Stimulated activated CD4-positive, alpha-beta T cell treated with anti-CD3 and anti-CD28 coated beads, Interleukin-15, amount 100 ng/mL, for 24 hours (primary cell): Measurements from ENCODE around the gene FBXW11.
"Not testable (repeated sequence)": the region's sequence is repeated elsewhere in the genome, so short reads cannot be mapped to it uniquely, and the experiment has no call there.

Experiments used
- DNase-seq: peaks from one replicate; pipeline ENCODE4 v3.0.0-alpha.2; 2020

The FBXW11 gene

DNA sequence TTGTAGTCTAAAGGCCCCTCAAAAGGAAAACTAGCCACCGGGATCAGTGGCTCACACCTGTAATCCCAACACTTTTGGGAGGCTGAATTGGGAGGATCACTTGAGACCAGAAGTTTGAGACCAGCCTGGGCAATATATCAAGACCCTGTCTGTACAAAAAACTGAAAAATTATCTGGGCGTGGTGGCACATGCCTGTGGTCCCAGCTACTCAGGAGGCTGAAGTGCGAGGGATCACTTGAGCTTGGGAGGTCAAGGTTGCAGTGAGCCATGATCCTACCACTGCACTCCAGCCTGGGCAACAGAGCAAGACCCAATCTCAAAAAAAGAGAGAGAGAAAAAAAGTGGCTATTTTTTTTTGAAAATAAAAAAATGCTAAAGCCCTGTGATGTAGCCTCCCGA is 55.2 kb downstream of the FBXW11 start:
- no peak for DNase-seq

DNA sequence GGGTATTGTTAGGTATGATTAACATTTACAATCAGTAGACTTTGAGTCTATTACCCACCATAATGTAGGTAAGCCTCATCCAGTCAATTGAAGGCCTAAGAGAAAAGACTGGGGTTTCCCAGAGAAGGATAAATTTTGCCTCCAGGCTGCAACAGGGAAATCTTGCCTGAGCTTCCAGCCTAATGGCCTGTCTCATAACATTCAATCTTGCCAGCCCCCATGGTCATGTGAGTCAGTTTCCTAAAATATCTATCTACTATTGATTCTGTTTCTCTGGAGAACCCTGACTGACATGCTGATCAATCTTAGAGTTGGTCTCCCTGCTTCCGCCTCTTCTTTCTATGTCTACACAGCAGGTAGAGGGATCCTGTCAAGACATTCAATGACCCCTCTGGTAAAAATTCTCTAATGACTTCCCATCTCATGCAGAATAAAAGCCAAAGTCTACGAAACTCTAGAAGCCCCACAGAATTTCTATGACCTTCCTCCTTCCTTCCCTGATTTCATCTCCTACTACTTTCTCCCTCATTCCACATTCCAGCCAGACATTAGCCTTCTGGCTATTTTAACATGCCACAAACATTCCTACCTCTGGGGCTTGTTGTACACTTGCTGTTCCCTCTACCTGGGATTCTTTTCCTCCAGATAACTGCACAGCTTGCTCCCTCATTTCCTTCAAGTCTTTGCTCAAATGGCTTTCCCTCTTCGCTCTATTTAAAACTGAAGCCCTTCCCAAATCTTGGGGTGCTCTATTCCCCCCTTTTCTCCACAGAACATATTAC is 60.2 kb downstream of the FBXW11 start:
- no peak for DNase-seq

DNA sequence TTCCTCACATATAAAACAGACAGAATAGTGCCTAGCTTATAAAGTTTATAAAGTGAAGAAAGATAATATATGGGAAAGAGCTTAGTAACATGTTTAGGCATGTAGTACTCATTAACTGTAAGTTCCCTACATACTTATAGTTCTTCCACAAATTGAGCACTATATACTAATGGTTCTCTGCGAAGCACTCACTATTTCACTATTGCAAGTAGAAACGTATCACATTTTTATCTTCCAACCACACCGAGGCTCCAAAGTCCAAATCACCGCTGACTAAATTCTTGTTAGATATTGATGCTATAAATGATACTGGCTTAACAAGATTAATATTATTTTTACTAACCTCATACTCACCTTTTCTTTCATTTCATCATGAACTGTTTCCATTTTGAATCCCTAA is 61.0 kb downstream of the FBXW11 start:
- DNase-seq = no peak

DNA sequence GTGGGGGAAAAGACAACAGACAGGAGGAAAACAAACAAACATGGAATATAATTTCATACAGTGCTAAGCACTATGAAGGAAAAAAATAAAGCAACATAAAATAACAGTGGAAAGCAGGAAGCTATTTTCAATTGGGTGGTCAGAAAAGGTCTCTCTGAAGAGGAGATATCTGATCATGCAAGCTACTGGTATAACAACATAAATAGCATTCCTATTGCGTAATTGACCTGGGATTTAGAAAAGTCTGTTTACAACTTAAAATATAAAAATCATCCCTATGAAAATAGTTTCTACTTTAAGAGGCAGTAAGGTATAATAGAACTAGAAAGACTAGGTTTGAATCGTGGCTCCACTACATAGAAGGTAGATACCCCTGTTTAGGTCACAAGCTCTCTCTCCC is 61.4 kb downstream of the FBXW11 start:
- DNase-seq = no peak

DNA sequence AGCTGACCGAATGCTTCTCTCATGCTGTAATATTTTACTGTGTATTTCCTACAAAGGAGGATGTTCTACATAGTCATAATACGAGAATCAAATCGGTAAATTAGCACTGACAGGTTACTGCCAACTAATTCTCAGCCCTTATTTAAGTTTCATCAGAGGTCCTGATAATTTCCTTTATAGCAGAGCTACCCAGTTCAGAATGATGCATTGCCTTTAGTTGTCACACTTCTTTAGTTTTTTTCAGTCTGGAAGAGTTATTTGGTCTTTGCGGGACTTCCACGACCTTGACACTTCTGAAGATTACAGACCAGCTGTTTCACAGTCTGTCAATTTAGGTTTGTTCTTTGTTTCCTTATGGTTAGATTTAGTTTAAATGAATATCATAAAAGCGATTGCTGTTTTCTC is 64.3 kb downstream of the FBXW11 start:
- DNase-seq = not testable (repeated sequence)

DNA sequence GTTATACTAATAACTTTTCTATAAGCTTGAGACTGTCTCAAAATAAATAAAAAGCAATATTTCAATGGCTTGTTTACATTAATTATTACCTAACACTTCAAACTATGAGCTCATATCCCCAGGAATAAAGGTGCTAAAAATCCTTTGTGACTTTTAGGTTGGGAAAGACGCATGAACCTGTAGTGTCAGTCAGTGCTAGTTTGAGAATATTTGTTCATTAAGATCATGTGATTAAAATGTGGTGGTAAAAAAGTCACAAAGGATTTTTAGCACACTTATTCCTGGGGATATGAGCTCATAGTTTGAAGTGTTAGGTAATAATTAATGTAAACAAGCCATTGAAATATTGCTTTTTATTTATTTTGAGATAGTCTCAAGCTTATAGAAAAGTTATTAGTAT is 64.8 kb downstream of the FBXW11 start:
- DNase-seq = not testable (repeated sequence)

DNA sequence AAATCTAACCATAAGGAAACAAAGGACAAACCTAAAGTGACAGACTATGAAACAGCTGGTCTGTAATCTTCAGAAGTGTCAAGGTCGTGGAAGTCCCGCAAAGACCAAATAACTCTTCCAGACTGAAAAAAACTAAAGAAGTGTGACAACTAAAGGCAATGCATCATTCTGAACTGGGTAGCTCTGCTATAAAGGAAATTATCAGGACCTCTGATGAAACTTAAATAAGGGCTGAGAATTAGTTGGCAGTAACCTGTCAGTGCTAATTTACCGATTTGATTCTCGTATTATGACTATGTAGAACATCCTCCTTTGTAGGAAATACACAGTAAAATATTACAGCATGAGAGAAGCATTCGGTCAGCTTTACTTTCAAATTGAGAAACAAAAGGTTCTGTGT is 65.2 kb downstream of the FBXW11 start:
- DNase-seq = not testable (repeated sequence)

DNA sequence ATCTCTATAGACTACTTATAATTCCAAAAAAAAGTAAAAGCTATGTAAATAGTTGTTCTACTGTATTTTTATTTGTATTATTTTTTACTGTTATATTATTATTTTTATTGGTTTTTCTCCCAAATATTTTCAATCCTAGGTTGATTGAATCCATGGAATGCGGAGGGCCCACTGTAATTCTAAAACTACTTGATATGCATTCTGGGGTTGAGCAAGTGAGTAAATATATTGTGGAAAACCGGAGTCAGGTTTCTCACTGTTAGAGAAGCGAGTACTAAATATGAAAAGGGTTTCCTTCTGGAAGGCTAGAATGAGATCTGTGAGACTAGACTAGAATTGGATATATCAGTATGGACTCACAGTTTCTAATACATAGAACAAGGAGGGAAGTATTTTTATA is 66.5 kb downstream of the FBXW11 start:
- DNase-seq = no peak

DNA sequence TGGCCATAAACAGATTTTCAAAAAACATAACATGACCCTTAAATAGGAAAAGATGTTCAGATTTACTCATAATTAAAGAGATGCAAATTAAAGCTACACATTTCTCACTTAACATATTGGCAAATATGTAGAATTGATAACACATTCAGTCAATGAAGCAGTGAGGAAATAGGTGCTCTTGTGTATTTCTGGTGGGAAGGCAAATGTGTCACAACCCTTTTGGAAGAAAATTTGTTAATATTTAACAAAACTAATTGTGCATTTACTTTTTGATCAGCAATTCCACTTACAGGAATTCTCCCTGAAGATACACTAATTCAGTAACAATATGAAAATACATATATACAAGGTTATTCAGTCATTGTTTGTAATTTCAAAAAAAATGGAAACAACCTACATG is 68.1 kb downstream of the FBXW11 start:
- no peak for DNase-seq

DNA sequence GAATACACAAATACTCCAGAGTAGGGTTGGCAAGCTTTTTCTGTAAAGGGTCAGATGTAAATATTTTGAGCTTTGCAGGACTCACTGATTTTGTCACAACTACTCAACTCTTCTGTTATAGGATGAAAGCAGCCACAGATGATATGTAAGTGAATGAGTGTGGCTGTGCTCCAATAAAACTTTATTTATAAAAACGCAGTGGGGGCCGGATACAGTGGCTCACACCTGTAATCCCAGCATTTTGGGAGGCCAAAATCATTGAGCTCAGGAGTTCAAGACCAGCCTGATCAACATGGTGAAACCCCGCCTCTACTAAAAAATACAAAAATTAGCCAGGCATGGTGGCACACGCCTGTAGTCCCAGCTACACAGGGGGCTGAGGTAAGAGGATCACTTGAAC is 69.1 kb downstream of the FBXW11 start:
- no peak for DNase-seq

DNA sequence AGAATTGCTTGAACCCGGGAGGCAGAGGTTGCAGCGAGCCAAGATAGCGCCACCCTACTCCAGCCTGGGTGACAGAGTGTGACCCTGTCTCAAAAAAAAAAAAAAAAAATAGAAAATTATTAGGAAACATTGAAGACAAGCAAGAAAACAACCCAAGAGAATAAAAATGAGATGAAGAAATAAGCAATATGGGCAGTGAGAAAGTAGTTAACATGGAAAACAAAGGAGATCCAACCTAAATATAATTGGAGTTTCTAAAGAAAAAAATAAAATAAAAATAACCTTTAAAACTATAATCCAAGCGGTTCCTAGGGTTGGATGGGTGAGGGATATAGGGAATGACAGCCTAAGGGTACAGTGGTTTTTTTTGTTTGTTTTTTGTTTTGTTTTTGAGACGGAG is 71.9 kb downstream of the FBXW11 start:
- DNase-seq = no peak

DNA sequence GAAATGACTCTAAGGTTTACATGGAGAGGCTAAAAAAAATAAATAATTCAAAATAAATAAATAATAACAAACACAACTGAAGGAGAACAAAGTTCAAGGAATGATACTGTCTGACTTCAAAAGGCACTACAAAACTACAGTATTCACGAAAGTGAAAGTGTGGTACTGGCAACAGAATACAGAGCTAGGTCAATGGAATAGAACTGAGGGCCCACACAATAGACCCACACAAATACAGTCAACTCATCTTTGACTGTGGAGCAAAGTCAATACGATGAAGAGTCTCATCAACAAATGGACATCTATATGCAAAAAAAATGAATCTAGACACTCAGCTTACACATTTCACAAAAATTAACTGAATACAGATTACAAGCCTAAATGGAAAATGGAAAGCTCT is 75.3 kb downstream of the FBXW11 start:
- no peak for DNase-seq

DNA sequence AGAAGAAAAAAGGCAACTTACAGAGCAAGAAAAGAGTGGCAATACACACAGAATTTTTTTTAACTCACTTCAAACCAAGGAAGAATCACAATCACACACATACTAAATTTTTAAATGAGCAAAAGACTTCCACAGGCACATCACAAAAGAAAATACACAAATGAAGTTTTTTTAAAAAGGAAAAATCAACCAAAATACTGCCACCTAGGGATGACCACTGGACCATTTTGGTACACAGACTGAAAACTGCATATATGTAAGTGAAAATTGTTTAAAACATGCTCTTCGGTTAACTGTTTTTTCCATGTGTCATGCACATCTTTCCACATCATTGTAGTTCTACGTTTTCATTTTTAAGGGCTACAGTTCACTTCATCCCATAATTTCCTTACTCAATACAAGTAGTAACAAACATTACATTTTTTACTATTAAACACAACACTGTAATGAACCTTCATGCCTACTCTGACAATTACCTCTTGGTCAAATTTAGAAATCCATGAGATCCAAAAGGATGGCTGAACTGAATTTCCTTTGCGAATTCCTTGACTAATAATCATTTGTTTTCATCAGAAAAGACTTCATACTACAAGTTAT is 79.0 kb downstream of the FBXW11 start:
- DNase-seq = no peak

DNA sequence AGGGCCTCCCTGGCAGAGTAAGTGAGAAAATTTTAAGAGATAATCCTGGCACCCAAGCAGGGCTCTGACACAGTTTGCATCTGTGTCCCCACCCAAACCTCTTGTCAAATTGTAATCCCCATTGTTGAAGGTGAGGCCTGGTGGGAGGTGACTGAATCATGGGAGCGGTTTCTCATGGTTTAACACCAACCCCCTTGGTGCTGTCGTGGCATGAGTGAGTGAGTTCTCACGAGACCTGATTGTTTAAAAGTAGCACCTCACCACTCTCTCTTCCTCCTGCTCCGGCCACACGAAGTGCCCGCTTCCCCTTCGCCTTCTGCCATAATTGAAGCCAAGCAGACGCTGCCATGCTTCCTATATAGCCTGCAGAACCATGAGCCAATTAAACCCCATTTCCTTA is 80.1 kb downstream of the FBXW11 start:
- DNase-seq = no peak

DNA sequence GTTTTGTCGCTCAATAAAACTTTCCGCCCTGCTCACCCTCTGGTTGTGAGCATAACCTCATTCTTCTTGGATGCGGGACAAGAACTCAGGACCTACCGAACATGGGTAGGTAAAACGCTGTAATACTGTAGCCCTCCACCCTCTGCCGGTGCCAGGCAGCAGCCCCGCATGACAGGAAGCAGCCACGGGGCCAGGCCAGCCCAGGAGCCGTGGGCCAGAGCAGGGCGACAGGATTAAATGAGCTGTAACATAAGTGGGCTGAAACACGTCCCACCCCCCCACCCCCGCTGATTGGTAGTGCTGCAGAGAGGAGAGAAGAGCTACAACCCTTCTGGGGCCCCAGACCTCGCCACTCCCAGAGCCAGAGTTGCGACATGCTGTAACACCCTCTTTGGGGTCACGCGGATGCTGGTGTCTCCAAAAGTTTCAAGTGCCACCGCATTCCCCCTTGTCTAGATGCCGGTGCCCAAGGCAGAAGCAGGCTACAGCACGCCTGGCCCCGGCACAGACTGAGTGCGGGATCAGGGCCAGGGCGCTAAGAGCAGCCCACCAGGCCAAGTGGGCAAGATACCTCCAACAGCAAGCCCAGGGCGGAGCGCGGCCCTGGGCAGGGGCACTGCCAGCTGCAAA is 81.8 kb downstream of the FBXW11 start:
- no peak for DNase-seq

DNA sequence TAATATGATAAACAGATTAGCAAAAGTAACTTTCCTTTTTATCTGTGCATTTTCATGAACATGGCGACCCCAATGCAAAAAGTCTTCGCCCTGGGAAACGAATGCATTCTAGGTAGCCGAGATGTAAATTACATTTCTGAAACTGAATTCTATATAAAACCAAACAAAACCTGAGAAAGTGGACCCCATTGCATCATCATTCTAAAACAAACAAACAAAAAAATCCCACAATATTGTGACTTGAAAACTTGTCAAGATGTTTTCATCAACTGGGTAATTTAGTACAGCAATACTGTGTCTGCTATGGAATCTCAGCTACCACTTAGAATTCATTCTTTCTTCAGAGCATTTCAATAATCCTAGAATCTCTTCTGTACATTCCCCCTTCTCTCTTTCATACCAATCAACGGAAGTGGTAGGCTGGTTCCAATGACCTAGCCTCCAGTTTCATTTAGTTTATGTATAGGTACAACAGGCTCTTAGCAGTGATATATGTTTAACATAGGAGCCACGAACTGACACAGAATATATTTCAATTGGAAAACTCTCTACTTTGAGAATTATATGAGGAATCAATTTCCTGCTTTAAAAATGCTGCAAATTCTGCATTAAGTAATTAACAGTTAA is 85.6 kb downstream of the FBXW11 start:
- no peak for DNase-seq

DNA sequence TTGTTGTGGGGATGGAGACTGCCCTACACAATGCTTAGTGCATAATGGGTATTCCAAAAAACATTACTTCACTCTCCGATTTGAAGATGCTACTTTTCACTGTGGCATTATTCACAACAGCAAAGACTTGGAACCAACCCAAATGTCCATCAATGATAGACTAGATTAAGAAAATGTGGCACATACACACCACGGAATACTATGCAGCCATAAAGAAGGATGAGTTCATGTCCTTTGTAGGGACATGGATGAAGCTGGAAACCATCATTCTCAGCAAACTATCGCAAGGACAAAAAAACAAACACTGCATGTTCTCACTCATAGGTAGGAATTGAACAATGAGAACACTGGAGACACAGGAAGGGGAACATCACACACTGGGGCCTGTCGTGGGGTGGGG is 90.7 kb downstream of the FBXW11 start:
- DNase-seq = not testable (repeated sequence)

DNA sequence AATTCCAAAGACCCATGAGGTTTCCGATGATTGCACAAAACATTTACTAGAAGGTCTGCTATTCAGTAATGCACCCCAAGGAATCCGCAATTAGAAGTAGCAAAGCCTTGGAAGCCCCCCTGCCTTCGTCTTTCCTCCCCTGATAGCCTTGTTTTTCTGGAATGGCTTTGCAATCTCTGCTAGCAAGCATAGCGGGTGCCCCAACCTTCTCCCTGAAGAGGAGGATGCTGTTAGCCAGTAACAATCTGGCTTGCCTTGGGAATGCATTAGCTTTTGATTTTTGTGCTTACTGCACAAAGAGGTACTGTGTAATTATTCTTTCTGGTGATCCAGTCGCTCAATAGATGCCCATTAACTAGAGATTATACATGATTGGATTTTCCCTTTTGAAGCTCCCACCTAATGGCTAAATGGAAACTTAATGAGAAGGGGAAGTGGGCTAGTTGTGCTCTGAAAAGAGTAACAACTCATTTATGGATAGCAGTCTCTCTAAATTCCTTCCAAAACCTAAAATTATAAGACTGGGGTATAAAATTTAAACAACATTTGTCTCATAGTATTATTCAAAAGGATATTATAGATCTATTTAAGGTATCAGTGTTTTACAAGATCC is 91.6 kb downstream of the FBXW11 start:
- no peak for DNase-seq

DNA sequence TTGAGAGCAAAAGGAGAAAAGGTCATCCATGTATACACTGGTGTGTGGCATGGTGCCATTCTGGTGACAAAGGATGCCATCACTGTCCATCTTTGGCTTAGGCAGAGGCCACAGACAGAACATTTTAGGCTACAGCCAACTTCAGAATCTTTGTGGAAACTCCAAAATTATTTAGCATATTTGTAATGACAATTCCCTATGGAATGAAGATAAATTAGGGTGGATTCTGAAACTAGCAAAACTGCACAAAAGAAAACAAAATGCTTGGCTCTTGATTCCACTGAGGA is 92.5 kb downstream of the FBXW11 start:
- DNase-seq = no peak

DNA sequence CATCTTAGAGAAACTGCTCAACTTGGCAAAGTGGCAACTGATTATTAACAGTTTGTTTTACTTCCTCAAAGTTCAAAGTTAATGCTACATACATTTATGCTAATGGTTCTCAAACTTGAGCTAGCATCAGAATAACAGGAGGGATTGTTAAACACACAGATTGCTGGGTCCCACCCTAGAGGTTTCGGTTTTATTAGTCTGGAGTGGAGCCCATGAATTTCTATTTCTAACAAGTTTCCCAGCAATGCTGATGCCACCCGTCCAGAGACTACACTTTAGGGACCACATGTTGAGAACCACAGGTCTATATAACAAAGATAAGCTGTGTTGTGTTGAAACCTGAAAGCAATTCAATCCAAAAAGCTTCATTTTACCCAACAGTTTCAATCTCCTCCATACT is 95.3 kb downstream of the FBXW11 start:
- DNase-seq = no peak

DNA sequence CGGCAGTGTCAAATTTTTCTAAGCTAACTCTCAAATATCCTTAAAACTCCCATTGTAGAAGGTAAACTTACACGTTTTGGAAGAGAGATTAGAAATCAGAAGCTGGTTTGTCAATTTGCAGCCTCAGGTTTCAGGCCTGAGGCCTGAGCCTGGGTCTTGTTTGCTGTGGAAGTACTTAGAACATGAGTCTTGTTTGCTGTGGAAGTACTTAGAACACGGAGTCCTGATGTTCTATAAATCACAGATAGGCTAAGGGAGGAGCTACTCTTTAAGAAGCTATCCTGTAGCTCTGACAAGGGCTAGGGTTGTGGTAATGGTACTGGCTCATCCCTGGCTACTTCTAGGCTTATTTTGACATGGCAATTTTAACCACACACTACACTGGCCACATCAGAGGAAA is 97.8 kb downstream of the FBXW11 start:
- no peak for DNase-seq

DNA sequence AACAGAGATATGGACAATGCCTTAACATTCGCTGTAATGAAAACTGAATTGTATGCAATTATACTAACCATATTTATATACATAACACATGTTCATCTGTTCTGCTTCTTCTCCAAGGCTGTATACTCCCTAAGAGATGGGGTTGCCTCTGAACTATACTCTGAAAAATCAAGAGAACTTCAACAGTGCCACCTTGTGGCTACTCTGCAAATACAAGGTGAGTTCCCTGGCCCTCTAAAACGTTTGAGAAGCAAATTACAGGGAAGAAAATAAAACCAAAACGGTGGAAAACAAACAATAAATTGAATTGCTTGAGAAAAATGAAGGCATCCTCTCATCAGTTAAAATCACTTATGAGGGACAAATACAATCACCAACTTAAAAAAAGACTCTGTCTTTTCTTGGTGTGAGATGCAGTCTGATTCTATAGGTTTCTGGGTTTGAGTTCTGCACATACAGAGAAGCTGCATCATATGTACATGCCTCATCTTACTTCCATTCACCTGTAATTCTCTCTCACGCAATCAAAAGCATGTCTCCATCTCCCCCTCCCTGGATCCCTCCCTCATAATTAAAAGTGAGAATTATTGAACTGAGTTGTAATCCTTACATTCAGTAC is 98.6 kb downstream of the FBXW11 start:
- peak; percentile 67 for DNase-seq
